Measurements from ENCODE around the gene SAMHD1. TPM values are rescaled to one million over a fixed set of nuclear protein-coding genes. Genes with fewer than 3 reads are reported as not detected.

Gene SAMHD1
- total and polyA plus RNA-seq, 2 of the 8 experiments (the other 6 are each of a cell fraction or from before 2014, with no cell fraction given) = 22.0 to 37.1 TPM

DNA sequence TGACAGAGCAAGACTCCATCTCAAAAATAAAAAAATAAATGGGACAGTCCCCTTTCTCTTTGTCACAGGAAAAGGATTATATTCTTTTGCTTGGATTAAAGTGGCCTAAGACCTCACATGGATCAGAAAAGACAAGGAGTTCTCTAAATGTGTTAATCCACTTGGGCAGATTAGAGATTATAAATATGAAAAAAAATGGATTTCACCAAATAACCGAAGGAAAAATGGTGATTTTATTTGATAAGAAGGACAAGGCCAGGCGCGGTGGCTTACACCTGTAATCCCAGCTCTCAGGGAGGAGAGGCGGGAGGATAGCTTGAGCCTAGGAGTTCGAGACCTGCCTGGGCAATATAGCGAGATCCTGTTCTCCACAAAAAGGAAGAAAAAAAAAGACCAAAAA, 21.8 kb downstream of the SAMHD1 start (continued):
- TF ChIP-seq CHD7 (IDR thresholded peaks at IDR 0.05; ENCODE audit: insufficient replicate concordance, low read length) (no peak), EZH2 (IDR thresholded peaks at IDR 0.05; ENCODE audit: low read depth, low read length, severe bottlenecking) (no peak), FOSL1 (IDR thresholded peaks at IDR 0.05; ENCODE audit: insufficient read depth, low read depth, low read length) (no peak), HDAC6 (IDR thresholded peaks at IDR 0.05; ENCODE audit: low read depth, low read length) (no peak), MAX (IDR thresholded peaks at IDR 0.05) (no peak)
